Endothelial cell (in vitro differentiated cells): Measurements from ENCODE around the gene IL36A. TPM values are rescaled to one million over a fixed set of nuclear protein-coding genes. Genes with fewer than 3 reads are reported as not detected.

Source experiments
- DNase-seq: peaks from one replicate; pipeline ENCODE4 v3.0.0; 2021; ENCODE audit warnings: low spot score
- H3K27ac Mint-ChIP-seq: one replicate; pipeline ENCODE4 v1.8.0; 2021; ENCODE audit warnings: mixed read lengths, inconsistent platforms; ENCODE audit not compliant: unreplicated experiment
- H3K27me3 Mint-ChIP-seq: one replicate; pipeline ENCODE4 v1.8.0; 2021; ENCODE audit warnings: mild to moderate bottlenecking, moderate library complexity, mixed read lengths, inconsistent platforms; ENCODE audit not compliant: unreplicated experiment
- H3K36me3 Mint-ChIP-seq: one replicate; pipeline ENCODE4 v1.8.0; 2021; ENCODE audit warnings: mild to moderate bottlenecking, low read depth, mixed read lengths, inconsistent platforms; ENCODE audit not compliant: unreplicated experiment
- H3K4me1 Mint-ChIP-seq: one replicate; pipeline ENCODE4 v1.8.0; 2021; ENCODE audit warnings: mild to moderate bottlenecking, mixed read lengths, inconsistent platforms; ENCODE audit not compliant: unreplicated experiment
- H3K4me3 Mint-ChIP-seq: one replicate; pipeline ENCODE4 v1.8.0; 2021; ENCODE audit warnings: mild to moderate bottlenecking, mixed read lengths, inconsistent platforms; ENCODE audit not compliant: unreplicated experiment
- H3K9me3 Mint-ChIP-seq: one replicate; pipeline ENCODE4 v1.8.0; 2021; ENCODE audit warnings: mixed read lengths, inconsistent platforms; ENCODE audit not compliant: unreplicated experiment
- total RNA-seq: library from RNA; stranded (reverse); fragmentation: NEBNext Ultra II Directional; extraction: Animal tissue kit (Norgen Biotek cat#: 25700); gene quantifications from one replicate; pipeline ENCODE4 v1.2.1, GENCODE V29; 2021; ENCODE audit not compliant: unreplicated experiment
- TF ChIP-seq, protein P1 (sequence below): fragments of 200-600 bp; sonication (generic); IDR thresholded peaks from one replicate; pipeline ENCODE4 v1.5.0; 2021; ENCODE audit warnings: antibody characterized with exemption; ENCODE audit not compliant: unreplicated experiment

Gene IL36A
- total RNA-seq, 1 donor from 2014 or later = not detected

DNA sequence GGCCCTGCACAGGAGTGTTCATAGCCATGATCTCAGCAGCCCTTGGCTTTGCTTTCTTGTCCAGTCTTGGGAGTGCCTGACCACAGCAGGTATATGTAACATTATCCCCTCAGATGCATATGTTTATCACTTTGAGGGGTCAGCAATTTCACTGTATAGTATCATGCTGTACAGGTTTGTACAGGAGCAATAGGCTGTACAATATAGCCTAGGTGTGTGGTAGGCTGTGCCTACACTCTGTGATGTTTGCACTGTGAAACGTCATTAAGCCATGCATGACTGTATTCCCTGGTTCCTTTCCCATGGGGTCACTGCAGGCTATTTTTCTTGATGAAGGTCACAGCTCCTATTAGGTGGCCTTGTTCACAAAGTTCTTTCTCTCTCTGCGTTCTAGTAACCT lies 32.1 kb upstream of the IL36A start:
- Mint-ChIP-seq H3K4me1 (peaks cover 6% of the 10 kb centered on the region), H3K27ac (no peak overlapping the region), H3K36me3 (no peaks in the 10 kb centered on the region), H3K4me3 (no peak overlapping the region), H3K27me3 (peaks cover 2% of the 10 kb centered on the region), H3K9me3 (no peaks in the 10 kb centered on the region)
- TF ChIP-seq, protein P1, sequence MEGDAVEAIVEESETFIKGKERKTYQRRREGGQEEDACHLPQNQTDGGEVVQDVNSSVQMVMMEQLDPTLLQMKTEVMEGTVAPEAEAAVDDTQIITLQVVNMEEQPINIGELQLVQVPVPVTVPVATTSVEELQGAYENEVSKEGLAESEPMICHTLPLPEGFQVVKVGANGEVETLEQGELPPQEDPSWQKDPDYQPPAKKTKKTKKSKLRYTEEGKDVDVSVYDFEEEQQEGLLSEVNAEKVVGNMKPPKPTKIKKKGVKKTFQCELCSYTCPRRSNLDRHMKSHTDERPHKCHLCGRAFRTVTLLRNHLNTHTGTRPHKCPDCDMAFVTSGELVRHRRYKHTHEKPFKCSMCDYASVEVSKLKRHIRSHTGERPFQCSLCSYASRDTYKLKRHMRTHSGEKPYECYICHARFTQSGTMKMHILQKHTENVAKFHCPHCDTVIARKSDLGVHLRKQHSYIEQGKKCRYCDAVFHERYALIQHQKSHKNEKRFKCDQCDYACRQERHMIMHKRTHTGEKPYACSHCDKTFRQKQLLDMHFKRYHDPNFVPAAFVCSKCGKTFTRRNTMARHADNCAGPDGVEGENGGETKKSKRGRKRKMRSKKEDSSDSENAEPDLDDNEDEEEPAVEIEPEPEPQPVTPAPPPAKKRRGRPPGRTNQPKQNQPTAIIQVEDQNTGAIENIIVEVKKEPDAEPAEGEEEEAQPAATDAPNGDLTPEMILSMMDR = no peak
- no peak for DNase-seq

DNA sequence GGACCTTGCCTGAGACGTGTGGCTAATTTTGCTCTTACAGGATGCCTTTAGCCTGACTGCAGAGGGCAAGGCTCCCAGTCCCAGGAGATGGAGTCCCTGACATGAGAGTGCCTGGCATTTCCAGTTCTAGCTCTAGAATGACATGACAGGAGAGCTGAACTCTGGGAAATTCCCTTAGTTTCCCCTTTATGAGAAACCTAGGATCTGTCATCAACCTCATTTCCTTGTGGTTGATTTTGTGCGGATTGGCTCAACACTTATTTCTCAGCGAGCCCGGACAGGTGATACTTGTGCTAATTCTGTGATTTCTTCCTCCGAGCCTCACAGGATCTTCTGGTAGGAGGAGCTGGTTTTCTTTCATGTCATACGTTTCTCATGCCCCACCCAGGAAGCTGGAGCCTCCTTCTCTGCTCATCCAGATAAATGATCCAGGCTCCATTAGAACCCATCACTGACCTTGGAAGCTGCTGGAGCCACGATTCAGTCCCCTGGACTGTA lies 27.7 kb upstream of the IL36A start, which contains the start of gene IL36G:
Gene IL36G, plus strand, starts transcription at position 448 of the 498 bp plus-strand sequence. CDS start 633 bp downstream, outside the sequence.
- H3K4me1 Mint-ChIP-seq = peaks cover 3% of the 10 kb centered on the region
- H3K9me3 Mint-ChIP-seq = no peaks in the 10 kb centered on the region
- H3K36me3 Mint-ChIP-seq = no peaks in the 10 kb centered on the region
- H3K27ac Mint-ChIP-seq = no peak within 1 kb of the TSS
- H3K27me3 Mint-ChIP-seq = peaks cover 2% of the 10 kb centered on the region
- TF ChIP-seq, protein P1 = no peak
- no peak within 1 kb of the TSS for H3K4me3 Mint-ChIP-seq
- no peak for DNase-seq

DNA sequence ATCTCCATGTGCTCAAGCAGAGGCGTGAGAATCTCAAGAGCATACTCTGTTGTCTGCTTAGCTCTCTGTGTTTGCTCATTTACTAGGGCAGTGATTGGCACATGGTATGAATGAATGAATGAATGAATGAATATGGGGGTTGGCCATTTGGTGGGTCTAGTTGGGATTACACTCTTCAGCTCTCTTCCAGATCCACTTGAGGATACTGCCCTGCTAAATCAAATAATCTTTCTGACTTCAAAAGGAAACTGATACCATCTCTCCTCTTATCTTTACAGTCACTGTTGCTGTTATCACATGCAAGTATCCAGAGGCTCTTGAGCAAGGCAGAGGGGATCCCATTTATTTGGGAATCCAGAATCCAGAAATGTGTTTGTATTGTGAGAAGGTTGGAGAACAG lies 25.5 kb upstream of the IL36A start:
- no peak for DNase-seq
- Mint-ChIP-seq H3K4me1 (peaks cover 3% of the 10 kb centered on the region), H3K9me3 (no peaks in the 10 kb centered on the region), H3K27me3 (no peaks in the 10 kb centered on the region), H3K36me3 (no peaks in the 10 kb centered on the region), H3K4me3 (no peak overlapping the region), H3K27ac (no peak overlapping the region)
- TF ChIP-seq, protein P1 = no peak

DNA sequence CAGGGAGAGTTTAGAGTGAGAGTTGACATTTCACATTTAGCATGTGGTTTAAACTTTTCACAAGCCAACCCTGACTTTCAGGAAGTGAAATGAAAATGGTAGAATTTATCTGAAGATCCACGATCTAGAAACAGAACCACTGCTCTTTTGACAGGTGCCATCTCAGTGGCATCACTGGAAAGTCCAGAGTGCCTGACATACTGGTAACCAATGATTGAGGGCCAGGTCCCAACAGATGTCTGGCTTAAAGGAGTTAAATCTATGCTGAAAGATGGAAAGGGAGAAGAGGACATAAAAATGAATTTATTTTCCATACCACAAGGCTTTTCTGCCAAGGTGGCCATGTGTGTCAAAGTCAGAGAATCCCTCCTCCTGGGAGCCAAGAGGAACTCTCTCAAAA lies 24.7 kb upstream of the IL36A start:
- TF ChIP-seq, protein P1 = no peak
- Mint-ChIP-seq H3K27me3 (no peaks in the 10 kb centered on the region), H3K9me3 (no peaks in the 10 kb centered on the region), H3K4me3 (no peak overlapping the region), H3K4me1 (peaks cover 3% of the 10 kb centered on the region), H3K36me3 (no peaks in the 10 kb centered on the region), H3K27ac (no peak overlapping the region)
- DNase-seq = no peak

DNA sequence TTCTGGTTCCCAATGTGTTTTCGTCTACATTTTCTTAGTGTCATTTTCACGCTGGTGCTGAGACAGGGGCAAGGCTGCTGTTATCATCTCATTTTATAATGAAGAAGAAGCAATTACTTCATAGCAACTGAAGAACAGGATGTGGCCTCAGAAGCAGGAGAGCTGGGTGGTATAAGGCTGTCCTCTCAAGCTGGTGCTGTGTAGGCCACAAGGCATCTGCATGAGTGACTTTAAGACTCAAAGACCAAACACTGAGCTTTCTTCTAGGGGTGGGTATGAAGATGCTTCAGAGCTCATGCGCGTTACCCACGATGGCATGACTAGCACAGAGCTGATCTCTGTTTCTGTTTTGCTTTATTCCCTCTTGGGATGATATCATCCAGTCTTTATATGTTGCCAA lies 20.2 kb upstream of the IL36A start:
- no peaks in the 10 kb centered on the region for H3K4me1 Mint-ChIP-seq
- no peak for DNase-seq
- TF ChIP-seq, protein P1 = no peak
- H3K27ac Mint-ChIP-seq = no peak overlapping the region
- no peaks in the 10 kb centered on the region for H3K9me3 Mint-ChIP-seq
- H3K4me3 Mint-ChIP-seq = no peak overlapping the region
- no peaks in the 10 kb centered on the region for H3K27me3 Mint-ChIP-seq
- H3K36me3 Mint-ChIP-seq = no peaks in the 10 kb centered on the region
